ENCODE data around the gene NDUFS5. TPM values are rescaled to one million over a fixed set of nuclear protein-coding genes. Genes with fewer than 3 reads are reported as not detected.
"Not testable (repeated sequence)": the region's sequence is repeated elsewhere in the genome, so short reads cannot be mapped to it uniquely, and the experiment has no call there.

NDUFS5 gene
- 728 TPM for total RNA-seq
- long read RNA-seq, transcript NDUFS5-201 (3 exons, 544 nt), result minor isoform, 99 of 213 reads
- long read RNA-seq, transcript NDUFS5-202 (3 exons, 548 nt), result major isoform, 101 of 213 reads
- long read RNA-seq, partial matches to known transcripts, result 10 of 213 reads
- long read RNA-seq, other reads (novel, unspliced or antisense), result 3 of 213 reads

DNA sequence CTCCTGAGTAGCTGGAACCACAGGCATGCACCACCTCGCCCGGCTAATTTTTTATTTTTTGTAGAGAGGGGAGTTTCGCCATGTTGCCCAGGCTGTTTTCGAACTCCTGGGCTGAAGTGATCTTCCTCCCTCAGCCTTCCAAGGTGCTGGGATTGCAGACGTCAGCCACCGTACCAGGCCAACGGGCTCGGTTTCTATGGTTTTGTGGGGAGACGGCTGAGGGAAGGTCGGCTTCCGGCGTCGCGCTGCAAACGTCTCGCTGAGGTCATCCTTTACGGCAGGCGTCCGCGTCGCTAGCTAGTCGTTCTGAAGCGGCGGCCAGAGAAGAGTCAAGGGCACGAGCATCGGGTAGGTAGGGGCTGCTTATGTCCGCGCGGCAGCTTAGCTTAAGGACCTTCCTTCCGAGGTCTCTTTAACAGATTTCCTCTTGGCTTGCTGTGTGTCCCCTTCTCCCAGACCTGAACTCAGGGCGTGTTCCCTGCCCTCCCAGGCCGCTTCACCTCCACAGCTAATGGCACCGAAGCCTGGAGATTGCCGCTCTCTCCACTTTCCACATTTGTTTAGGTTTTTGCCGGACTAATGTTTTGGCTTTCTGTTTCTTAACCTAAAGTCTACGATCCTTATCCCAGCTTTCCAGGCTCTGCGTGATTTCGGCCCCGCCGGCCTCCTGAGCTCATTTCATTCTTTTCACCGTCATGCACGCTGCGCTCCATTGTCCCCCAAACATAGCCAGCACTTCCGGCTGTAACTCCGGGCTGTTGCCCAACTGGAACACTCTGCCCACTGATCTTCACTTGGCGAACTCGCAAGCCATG, at the start of gene NDUFS5:
TSS of gene NDUFS5 (plus strand) at position 300 of the 815 bp plus-strand sequence. CDS start 2,375 bp downstream, outside the sequence.
- ATAC-seq (ENCODE audit: poor library complexity) (peak; percentile 96), DNase-seq (peak; percentile 95)
- intact Hi-C loops (cut with DNase I), result no loop called here

DNA sequence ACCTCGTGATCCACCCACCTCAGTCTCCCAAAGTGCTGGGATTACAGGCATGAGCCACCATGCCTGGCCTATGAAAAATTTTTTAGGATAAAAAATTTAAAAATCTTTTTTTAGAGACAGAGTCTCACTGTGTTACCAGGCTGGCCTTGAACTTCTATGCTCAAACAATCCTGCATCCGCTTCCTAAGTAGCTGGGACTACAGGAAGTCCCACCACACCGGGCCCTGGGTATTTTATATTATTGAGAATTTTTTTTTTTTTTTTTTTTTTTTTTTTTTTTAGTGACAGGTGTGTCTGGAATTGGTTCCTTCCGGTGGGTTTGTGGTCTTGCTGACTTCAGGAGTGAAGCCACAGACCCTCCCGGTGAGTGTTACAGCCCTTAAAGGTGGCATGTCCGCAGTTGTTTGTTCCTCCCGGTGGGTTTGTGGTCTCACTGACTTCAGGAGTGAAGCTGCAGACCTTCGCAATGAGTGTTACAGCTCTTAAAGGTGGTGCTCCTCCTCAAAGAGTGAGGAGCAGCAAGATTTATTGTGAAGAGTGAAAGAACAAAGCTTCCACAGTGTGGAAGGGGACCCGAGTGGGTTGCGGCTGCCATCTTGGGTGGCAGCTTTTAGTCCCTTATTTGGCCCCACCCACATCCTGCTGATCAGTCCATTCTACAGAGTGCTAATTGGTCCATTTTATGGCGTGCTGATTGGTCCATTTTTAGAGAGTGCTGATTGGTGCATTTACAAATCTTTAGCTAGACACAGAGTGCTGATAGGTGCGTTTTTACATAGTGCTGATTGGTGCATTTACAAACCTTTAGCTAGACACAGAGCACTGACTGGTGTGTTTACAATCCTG, 48.5 kb upstream of the NDUFS5 start:
- intact Hi-C loops (cut with DNase I); DNase-seq; ATAC-seq (ENCODE audit: poor library complexity): not testable (repeated sequence)

DNA sequence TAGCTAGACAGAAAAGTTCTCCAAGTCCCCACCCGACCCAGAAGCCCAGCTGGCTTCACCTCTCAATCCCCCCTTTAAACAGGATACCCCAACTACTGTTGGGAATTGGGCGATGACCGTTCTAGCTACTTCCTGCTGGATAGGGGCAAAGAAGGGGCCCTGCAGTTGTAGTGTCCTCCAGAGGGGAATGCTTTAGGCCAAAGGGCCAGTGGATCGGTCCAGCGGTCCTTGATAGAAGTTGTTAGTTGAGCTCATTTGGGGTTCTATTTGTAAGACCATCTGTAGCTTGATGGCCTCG, 48.0 kb upstream of the NDUFS5 start:
- intact Hi-C loops (cut with DNase I); ATAC-seq (ENCODE audit: poor library complexity); DNase-seq: not testable (repeated sequence)

DNA sequence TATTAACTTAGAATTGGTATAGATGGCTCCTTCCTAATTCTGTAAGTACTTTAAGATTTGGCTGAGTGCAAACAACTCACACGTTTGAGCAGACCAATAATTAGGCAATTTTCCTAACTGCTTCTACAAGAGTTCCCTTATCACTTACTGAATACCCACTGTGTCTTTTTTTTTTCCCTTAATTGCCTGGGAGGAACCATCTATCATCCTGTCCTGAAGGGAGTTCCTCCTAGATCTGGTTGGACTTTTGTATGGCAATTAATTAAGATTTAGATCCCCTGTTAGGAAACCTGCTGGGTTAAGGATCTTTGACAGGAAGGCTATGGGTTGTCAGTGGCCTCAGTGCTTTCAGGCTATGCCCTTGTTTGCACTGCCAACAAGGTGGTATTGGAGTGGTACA, 46.8 kb upstream of the NDUFS5 start:
- ATAC-seq (ENCODE audit: poor library complexity); intact Hi-C loops (cut with DNase I); DNase-seq: not testable (repeated sequence)

DNA sequence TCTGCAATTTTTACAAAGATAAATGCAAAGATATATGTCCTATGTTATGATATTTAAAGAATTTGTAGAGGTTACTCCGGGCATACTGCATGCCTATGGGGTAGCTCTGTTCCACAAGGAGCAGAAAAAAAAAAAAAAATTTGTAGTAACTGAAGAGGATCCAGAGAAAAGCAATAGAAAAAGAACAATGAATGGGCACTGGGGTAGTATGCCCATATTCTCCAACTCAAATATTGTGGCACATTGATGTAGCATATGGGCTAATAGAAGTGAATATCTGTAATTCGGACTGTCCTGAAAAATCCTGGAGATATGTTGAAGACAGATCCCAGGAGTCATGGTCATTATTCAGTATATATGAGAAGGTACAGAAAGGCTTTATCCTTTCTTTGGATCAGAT, 36.2 kb upstream of the NDUFS5 start:
- no peak for DNase-seq
- intact Hi-C loops (cut with DNase I), result loop anchor here (5.0 kb wide), 1 partner anchor 123 kb away; no protein-coding TSS in a partner anchor
- ATAC-seq (ENCODE audit: poor library complexity), result no peak

DNA sequence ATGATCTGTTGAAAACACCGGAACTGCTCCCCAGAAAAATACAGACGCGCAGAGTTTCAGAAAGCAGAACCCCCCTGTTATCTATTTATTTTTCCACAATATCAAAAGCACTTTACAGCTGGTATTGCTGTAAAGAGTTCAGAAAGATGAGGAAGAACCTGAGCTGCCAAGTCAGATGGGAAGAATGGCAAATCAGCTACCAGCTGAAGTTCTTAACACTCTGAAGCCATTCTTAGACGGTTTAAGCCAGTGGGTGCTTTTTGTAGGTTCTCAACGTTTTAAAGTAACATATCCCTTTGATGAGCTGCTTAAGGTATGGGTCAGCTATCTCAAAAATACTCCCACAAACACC, 35.8 kb upstream of the NDUFS5 start:
- DNase-seq, result no peak
- intact Hi-C loops (cut with DNase I), result loop anchor here (5.0 kb wide), 1 partner anchor 123 kb away; no protein-coding TSS in a partner anchor
- no peak for ATAC-seq (ENCODE audit: poor library complexity)

DNA sequence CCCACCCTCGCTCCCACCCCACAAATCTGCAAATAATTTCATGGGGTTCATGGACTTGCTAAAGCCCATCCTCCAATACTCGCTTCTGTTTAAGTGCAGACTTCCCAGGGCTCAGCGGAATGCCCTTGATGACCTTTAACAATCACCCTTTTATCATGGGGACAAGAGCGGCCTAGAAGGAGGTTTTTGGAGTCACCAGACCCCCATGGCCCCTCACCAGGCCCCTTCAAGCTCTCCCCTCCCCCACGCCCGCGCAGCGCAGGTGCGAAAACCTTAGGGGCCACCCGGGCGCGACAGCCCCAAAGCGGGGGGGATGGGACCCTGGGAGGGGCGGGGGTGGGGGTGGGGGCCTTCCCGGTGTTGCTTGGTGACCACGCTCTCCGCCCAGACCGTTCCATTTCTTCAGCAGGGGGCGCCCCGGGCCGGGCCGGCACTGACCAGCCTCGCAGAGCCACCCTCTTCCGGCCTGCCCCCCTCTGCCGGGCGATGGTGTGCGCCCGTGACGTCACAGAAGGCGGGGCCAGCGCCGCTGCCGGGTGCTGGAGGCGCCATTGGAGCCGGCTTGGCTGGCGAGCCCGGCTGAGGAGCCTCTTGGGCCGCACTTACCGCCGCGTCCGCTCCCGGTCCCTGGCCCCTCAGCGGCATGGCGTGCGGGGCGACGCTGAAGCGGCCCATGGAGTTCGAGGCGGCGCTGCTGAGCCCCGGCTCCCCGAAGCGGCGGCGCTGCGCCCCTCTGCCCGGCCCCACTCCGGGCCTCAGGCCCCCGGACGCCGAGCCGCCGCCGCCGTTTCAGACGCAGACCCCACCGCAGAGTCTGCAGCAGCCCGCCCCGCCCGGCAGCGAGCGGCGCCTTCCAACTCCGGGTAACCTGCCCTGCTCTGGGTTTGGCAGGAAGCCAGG, 35.2 kb upstream of the NDUFS5 start, which contains the start of gene AKIRIN1:
TSS of gene AKIRIN1 (plus strand) at position 539 of the 900 bp plus-strand sequence. CDS start at position 644, 105 bp downstream.
- intact Hi-C loops (cut with DNase I), result loop anchor here (5.0 kb wide), 1 partner anchor 124 kb away; no protein-coding TSS in a partner anchor
- DNase-seq (peak; percentile 99), ATAC-seq (ENCODE audit: poor library complexity) (peak; percentile 98)

DNA sequence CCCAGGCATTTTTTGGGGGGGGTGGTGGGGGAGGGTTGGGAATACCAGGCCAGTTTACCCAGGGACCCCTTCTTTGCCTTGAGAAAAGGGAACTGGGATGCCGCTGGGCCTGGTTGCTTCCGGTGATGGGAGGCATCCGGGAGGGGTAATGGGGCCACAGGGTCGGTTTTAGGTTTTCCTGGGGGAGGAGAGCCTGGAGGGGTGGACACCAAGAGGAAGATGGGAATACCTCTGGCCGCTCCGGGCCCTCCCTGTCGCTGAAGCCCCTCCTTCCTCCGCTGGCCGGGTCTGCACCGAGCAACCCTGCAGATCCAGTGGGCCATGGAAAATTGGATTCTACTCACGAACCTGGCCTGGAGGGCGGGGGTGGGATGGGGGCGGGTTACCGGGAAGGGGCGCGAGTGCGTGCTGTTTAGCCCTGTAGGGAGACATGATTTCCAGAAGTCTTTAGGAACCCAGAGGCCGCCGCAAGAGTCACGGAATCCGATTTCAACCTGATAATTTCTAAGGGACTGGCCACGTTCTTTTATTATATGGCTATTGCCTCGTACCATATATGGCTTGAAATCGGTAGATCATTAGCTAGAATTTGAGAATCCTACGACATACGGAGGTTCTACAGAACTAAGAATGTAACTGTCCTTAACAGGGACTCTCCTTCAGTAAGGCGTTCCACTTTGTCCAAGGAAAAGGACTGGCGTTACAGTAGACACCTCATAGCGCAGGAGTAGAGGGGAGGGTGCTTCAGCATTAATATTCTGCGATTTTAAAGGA, 34.3 kb upstream of the NDUFS5 start:
- ATAC-seq (ENCODE audit: poor library complexity) (peak; percentile 28), DNase-seq (peak; percentile 57)
- intact Hi-C loops (cut with DNase I), result loop anchor here (5.0 kb wide), 1 partner anchor 125 kb away; no protein-coding TSS in a partner anchor

DNA sequence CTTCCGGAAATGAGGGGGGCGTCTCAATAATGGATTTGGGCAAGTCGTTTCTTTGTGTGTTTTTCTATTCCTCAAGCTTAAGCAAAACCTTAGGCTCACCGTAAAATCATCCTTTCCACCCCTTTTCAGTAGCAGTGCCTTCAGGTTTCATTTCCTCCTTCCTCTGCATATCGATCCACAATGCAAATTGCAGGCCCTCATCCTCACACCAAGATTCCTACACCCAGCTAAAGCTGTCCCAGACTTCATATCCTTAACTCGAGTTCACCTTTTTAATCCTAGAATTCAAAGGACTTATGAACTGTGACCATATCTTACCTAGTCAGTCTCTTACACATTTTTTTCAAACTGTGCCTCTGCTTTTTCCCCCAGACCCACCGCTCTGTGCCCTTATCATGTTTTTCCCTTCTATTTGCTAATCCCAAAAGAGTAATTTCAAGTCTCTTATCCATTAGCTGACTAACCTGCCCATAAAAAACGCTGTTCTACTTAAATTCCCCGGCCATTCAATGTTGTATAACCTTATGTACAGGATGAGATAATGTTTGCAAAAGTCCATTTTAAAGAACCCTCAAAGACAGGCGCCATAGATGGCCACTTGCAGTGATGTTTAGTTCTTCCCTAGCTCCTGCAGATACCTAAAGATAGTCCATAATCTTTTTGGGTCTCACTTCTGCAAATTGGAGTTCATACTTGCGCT, 33.6 kb upstream of the NDUFS5 start:
- intact Hi-C loops (cut with DNase I), result loop anchor here (5.0 kb wide), 1 partner anchor 125 kb away; no protein-coding TSS in a partner anchor
- no peak for ATAC-seq (ENCODE audit: poor library complexity)

DNA sequence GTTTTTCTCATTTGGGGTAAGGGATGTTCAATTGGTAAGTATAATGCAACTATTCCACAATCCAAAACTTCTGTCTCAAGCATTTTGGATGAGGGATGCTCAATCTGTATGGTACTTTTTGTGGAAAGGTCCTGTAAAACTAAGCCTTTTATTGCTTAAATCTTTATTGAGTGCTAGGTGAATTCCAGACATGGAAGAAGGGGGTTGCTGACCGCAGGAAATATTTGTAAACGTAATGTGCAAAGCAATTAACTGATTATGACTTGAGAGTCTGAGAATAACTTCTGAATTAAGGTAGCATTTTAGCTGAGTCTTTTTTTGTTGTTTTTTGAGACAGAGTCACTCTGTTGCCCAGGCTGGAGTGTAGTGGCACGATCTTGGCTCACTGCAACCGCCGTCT, 32.0 kb upstream of the NDUFS5 start:
- intact Hi-C loops (cut with DNase I), result loop anchor here (5.0 kb wide), 1 partner anchor 127 kb away; no protein-coding TSS in a partner anchor
- no peak for DNase-seq
- no peak for ATAC-seq (ENCODE audit: poor library complexity)

More for the DNA sequence above, 33.6 kb upstream of the NDUFS5 start:
- no peak for DNase-seq

DNA sequence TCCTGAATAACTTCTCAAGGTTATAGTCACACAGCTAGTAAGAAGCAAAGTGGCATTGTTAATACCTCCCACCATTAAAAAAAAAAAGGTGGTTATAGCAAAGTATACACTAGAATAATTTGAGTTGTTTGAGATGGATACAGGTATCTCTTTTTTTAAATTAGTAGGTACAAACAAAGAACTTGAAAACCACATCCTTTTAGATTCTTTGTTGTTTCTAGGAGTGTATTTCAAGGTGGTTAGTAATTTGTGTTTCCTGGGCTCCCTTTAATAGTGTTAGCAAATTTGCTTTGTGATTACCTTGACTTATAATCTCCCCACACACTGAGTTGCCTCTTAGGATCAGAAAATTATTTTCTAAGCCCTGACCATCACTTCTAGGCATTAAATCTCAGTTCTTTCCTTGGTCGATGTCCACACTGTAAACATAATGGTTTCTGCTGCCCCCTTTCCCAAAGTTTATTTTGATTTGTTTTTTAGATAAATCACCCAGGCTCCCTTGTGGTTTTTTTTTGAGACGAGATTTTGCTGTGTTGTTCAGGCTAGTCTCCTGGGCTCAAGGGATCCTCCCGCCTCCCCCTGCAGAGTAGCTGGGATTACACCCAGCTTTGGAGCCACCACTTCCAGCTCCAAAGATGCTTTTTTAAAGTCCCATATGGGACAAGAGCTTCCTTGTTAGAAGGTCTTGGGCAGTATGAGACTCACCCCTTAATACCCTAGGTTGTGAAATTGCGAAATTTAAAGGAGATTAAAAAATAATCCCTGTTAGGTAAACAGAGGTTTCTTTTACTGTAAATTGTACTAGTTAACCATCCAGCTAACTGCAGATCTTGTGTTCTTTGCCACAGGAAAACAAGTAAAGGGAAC, 28.9 kb upstream of the NDUFS5 start:
- DNase-seq (no peak), ATAC-seq (ENCODE audit: poor library complexity) (no peak)
- intact Hi-C loops (cut with DNase I), result no loop called here

DNA sequence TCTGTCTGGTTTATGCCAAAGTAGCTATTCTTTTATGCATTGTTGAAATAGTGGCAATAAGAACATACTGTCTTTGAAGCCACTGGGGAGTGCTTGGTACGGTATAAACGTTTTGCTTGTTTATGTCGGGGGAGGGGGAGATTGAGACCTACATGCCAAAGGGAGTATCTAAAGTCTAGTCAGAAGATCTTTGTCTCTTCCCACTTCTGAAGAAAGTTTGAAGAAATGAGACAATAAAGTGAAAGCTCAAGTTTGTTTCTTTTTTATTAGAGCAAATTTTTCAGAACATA, 28.3 kb upstream of the NDUFS5 start:
- DNase-seq (no peak), ATAC-seq (ENCODE audit: poor library complexity) (no peak)
- intact Hi-C loops (cut with DNase I), result no loop called here

DNA sequence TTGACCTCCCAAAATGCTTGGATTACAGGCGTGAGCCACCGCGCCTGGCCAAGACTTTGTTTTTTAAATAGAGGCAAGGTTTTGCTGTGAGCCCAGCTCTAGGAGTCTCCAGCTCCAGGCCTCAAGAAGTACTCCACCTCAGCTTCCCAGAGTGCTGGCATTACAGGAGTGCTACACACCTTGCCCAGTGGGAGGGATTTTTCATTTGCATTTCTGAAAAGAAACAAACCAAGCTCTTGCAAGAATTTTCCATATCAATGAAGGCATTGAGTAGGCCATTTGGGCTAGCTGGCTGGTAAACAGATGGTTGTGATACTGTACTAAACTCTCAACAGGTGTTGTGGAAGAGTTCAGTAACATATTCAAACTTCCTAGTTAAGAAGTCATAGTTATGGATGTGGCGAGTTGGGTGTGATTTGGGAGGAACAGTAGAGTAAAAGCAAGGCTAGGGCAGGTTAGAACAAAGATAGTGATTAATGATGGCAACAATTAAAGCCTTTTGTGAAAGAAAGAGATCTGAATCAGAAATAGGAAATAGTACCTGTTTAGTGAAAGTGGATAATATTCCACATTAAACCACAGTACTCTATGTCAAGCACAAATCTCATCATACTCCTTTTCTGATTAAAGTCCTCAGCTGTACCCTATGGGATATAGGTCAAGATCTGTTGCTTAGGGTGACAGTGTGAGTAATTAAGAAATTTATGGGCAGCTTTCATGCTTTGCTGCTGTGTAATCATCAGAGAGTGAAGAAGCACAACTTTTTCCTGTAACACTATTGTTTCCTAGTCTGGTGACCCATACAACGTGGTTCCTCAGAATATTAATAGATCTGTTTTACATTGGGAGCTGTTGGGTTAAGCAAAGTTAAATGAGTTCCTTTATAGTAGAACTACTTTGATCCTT, 24.4 kb upstream of the NDUFS5 start:
- ATAC-seq (ENCODE audit: poor library complexity) (no peak), DNase-seq (no peak)
- intact Hi-C loops (cut with DNase I), result no loop called here

DNA sequence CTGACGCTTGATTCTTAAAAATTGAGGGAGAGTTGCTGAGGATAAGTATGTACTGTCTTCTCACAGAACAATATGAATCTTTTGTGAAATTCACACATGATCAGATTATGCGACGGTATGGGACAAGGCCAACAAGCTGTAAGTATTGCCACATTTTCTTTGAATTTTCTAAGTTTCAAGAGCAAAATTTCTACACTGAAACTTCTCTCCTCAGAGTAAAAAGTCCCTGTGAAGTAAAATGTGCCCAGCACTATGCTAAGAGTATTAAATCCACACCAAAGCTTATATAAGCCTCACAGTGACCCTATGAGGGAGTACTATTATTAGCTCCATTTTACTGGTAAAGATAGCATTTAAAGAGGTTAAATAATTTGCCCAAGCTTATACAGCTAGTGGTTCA, 22.9 kb upstream of the NDUFS5 start:
- ATAC-seq (ENCODE audit: poor library complexity) (peak; percentile 52), DNase-seq (no peak)
- intact Hi-C loops (cut with DNase I), result no loop called here

DNA sequence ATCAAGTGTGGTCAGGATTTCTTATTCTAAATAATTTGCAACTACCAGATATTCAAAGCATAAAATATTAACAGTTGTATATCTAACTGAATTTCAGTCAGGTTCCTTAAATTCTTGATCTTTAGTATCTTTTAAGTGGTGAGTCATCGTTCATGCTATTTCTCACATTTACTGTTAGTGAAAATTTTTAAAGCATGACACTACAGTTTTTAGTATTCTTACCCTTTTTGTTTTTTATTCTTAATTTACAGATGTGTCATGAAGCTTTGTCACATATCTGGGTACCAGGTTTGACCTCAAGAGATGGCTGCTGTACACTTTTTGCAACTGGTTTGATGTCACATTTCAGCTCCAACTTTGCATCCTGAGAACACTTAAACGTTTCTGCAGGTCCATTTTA, 22.4 kb upstream of the NDUFS5 start:
- DNase-seq (no peak), ATAC-seq (ENCODE audit: poor library complexity) (no peak)
- intact Hi-C loops (cut with DNase I), result no loop called here
